BJ (cell line): ENCODE results near the gene ASB13. TPM values are rescaled to one million over a fixed set of nuclear protein-coding genes. Genes with fewer than 3 reads are reported as not detected.

ENCODE experiments used
- CTCF ChIA-PET: fragments of 350-600 bp; formaldehyde crosslinking; extraction: SDS; loops from one replicate; lab custom pipeline; 2021; ENCODE audit warnings: antibody characterized with exemption, inconsistent platforms; lab: Yijun Ruan, JAX
- POLR2A ChIA-PET: fragments of 300-600 bp; sonication (Branson Sonifier 250); formaldehyde crosslinking; extraction: SDS; loops from one replicate; lab custom pipeline; 2021; ENCODE audit warnings: antibody characterized with exemption; lab: Charles Lee
- DNase-seq: peaks from one replicate; pipeline ENCODE4 v3.0.0-alpha.2; 2011; ENCODE audit warnings: low read depth
- H3K27me3 ChIP-seq: 2 replicates; pipeline ENCODE4 v1.6.0; 2011; ENCODE audit warnings: low read length; ENCODE audit not compliant: control insufficient read depth, insufficient read depth
- H3K36me3 ChIP-seq: 2 replicates; pipeline ENCODE4 v1.5.1; 2011; ENCODE audit warnings: low read length; ENCODE audit not compliant: control insufficient read depth, insufficient read depth
- H3K4me3 ChIP-seq: 2 replicates; pipeline ENCODE4 v1.5.1; 2011; ENCODE audit warnings: low read depth, mild to moderate bottlenecking, control low read depth, low read length
- polyA plus RNA-seq: library from polyadenylated mRNA; depleted of rRNA; stranded (reverse); fragments of >200 nt; gene quantifications from 2 replicates; pipeline ENCODE4 v1.2.3, GENCODE V29; 2011
- TF ChIP-seq, protein P1 (sequence below): IDR thresholded peaks from 2 replicates; pipeline ENCODE4 v1.5.1; 2011; ENCODE audit warnings: low read depth, mild to moderate bottlenecking, control low read depth, inconsistent platforms, low read length, moderate library complexity; ENCODE audit not compliant: insufficient read depth

The ASB13 gene
- polyA plus RNA-seq, 1 experiment: 8.6 TPM

DNA sequence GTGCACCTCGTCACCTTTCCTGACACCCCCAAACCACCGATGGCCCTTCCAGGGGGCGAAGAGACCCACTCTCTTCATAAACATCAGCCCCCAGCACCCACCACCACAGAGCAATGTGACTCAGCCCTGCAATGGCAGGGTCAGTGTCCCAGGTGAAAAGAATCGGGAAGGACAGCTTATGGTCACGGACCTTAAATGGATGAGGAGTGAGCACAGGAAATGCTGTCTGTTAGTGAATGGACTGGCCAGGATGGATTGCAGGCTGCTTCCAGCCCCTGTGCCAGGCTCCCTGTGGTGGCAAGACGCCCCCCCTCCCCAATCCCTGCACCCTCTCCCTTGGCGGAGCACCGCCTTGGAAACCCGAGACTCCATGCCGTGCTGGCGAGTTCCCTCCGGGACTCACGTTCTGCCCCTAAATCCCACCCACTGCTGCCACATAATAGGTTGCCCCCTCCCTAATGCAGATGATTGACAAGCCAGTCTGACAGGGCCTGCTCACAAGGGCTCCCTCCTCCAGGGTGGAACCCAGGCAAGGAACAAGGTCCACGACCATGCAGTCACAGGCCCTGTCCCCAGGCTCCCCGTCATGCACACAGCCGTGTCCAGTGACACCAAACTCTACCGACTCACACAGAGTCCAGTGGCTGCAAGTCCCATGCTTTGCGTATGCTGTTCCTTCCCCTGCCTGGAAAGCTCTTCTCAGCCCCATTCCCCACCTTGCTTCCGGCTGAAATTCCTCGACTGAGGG lies 7.3 kb downstream of the ASB13 start:
- CTCF ChIA-PET: interaction anchor here (1.7 kb wide), 1 partner anchor 29 kb away, joined by 4 read pairs; no protein-coding TSS in a partner anchor

DNA sequence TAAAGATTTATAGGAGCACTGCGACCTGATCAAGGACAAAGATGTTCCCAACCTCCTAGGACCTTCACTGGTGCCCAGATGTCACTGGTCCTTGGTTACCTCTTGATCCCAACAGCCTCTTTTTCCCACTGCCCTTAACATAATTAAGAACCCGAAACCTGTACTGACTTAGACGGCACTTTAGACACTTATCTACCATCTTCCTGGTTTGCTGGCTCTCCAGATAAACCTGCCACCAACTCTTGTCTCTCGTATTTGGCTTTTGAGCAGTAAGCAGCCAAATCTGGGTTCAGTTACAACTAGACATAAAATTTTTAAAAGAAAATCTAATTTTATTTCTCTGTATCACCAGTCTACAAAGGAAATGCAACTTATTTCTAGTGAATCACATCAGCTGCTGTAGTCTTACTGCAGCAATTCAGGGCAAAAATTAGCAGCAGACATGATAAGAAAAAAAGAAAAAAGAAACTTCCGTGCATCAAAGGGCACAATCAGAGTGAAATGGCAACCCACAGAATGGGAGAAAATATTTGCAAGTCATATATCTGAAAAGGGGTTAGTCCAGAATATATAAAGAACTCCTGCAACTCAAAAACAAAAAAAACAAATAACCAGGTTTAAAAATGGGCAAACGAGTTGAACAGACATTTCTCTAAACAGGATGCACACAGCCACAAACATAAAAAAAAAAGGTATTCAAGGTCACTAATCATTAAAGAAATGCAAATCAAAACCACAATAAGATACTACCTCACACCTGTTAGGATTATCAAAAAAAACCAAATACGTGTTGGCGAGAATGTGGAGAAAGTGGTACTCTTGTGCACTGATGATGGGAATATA lies 9.4 kb downstream of the ASB13 start:
- Histone ChIP-seq H3K36me3 (no peaks in the 10 kb centered on the region; the same call in 1 of the 2 replicates), H3K27me3 (no peaks in the 10 kb centered on the region), H3K4me3 (no peak overlapping the region)
- no peak for DNase-seq
- POLR2A ChIA-PET: no interaction called here
- TF ChIP-seq, protein P1, sequence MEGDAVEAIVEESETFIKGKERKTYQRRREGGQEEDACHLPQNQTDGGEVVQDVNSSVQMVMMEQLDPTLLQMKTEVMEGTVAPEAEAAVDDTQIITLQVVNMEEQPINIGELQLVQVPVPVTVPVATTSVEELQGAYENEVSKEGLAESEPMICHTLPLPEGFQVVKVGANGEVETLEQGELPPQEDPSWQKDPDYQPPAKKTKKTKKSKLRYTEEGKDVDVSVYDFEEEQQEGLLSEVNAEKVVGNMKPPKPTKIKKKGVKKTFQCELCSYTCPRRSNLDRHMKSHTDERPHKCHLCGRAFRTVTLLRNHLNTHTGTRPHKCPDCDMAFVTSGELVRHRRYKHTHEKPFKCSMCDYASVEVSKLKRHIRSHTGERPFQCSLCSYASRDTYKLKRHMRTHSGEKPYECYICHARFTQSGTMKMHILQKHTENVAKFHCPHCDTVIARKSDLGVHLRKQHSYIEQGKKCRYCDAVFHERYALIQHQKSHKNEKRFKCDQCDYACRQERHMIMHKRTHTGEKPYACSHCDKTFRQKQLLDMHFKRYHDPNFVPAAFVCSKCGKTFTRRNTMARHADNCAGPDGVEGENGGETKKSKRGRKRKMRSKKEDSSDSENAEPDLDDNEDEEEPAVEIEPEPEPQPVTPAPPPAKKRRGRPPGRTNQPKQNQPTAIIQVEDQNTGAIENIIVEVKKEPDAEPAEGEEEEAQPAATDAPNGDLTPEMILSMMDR: no peak
- CTCF ChIA-PET: no interaction called here

More for the DNA sequence above, 7.3 kb downstream of the ASB13 start:
- H3K4me3 ChIP-seq: no peak overlapping the region
- H3K27me3 ChIP-seq: no peaks in the 10 kb centered on the region
- no peaks in the 10 kb centered on the region for H3K36me3 ChIP-seq
- DNase-seq: no peak
- POLR2A ChIA-PET: no interaction called here
- TF ChIP-seq, protein P1: no peak

- no peak for DNase-seq
- ChIA-PET POLR2A (no interaction called here), CTCF (interaction anchor here (1.4 kb wide), 1 partner anchor 12 kb away, joined by 4 read pairs; no protein-coding TSS in a partner anchor)
- TF ChIP-seq, protein P1: no peak
- no peak overlapping the region for H3K4me3 ChIP-seq
- H3K27me3 ChIP-seq: no peaks in the 10 kb centered on the region
- H3K36me3 ChIP-seq: no peaks in the 10 kb centered on the region; the same call in 1 of the 2 replicates
Observed at GRCh38 chr10:5655121-5655520, 11.3 kb downstream of the ASB13 start.

- ChIA-PET POLR2A (no interaction called here), CTCF (interaction anchor here (1.1 to 1.4 kb wide), 2 partner anchors 11 to 213 kb away, joined by 3 to 4 read pairs; no protein-coding TSS in a partner anchor)
- no peak overlapping the region for H3K4me3 ChIP-seq
- no peaks in the 10 kb centered on the region; the same call in 1 of the 2 replicates for H3K36me3 ChIP-seq
- no peak for DNase-seq
- TF ChIP-seq, protein P1: no peak
- no peaks in the 10 kb centered on the region for H3K27me3 ChIP-seq
Observed at GRCh38 chr10:5654218-5654755, 12.1 kb downstream of the ASB13 start.
